NCI-H510A (cell line): Measurements from ENCODE around the gene DCLRE1B.

Experiments used
- DNase-seq: peaks from one replicate; lab custom pipeline; 2025; lab: John Stamatoyannopoulos, UW

DCLRE1B gene

GRCh38 chr1:113928187-113928930 is 23.2 kb downstream of the DCLRE1B start:
- DNase-seq, result no peak

- peak; percentile 88 for DNase-seq
These were observed 24.0 kb downstream of the DCLRE1B start, which contains the start of gene HIPK1 for GRCh38 chr1:113928941-113929749. HIPK1 (plus strand) TSS chr1:113929324.

GRCh38 chr1:113929750-113930498 is 24.8 kb downstream of the DCLRE1B start:
- DNase-seq, result no peak

- no peak for DNase-seq
These were observed 25.5 kb downstream of the DCLRE1B start for GRCh38 chr1:113930499-113931161.

GRCh38 chr1:113931451-113931851 is 26.3 kb downstream of the DCLRE1B start:
- no peak for DNase-seq

GRCh38 chr1:113934006-113934405 is 28.9 kb downstream of the DCLRE1B start:
- DNase-seq, result no peak

GRCh38 chr1:113934511-113935055 is 29.5 kb downstream of the DCLRE1B start:
- no peak for DNase-seq

GRCh38 chr1:113935176-113935575 is 30.1 kb downstream of the DCLRE1B start:
- no peak for DNase-seq

GRCh38 chr1:113935970-113936369 is 30.8 kb downstream of the DCLRE1B start:
- no peak for DNase-seq

GRCh38 chr1:113937146-113937545 is 32.0 kb downstream of the DCLRE1B start:
- no peak for DNase-seq

GRCh38 chr1:113938192-113938591 is 33.1 kb downstream of the DCLRE1B start:
- DNase-seq, result no peak

GRCh38 chr1:113940365-113941244 is 35.5 kb downstream of the DCLRE1B start:
- no peak for DNase-seq

GRCh38 chr1:113941245-113941559 is 36.1 kb downstream of the DCLRE1B start:
- no peak for DNase-seq

- no peak for DNase-seq
These were observed 37.4 kb downstream of the DCLRE1B start for GRCh38 chr1:113942527-113942926.

- no peak for DNase-seq
These were observed 38.1 kb downstream of the DCLRE1B start for GRCh38 chr1:113943028-113943811.

GRCh38 chr1:113945329-113945728 is 40.2 kb downstream of the DCLRE1B start:
- DNase-seq, result no peak

- no peak for DNase-seq
These were observed 41.0 kb downstream of the DCLRE1B start for GRCh38 chr1:113946112-113946511.

- no peak for DNase-seq
These were observed 41.7 kb downstream of the DCLRE1B start for GRCh38 chr1:113946678-113947387.

GRCh38 chr1:113947388-113948107 is 42.4 kb downstream of the DCLRE1B start:
- DNase-seq, result no peak
